H9 (cell line): ENCODE data around the gene GRID2. TPM values are rescaled to one million over a fixed set of nuclear protein-coding genes. Genes with fewer than 3 reads are reported as not detected.

Experiments used
- DNase-seq: peaks from one replicate; pipeline ENCODE4 v3.0.0-alpha.2; 2017
- H2AFZ ChIP-seq: one replicate; pipeline ENCODE4 v1.6.1; 2013; ENCODE audit warnings: mild to moderate bottlenecking, low read length, control low read depth, moderate library complexity
- H2AK5ac ChIP-seq: 2 replicates; pipeline ENCODE4 v1.6.1; 2013; ENCODE audit warnings: low read length, control low read depth, mixed read lengths; ENCODE audit not compliant: insufficient read length
- H2BK120ac ChIP-seq: one replicate; pipeline ENCODE4 v1.6.1; 2013; ENCODE audit warnings: low read depth, mild to moderate bottlenecking, low read length, control low read depth, inconsistent platforms; ENCODE audit not compliant: poor library complexity, severe bottlenecking
- H2BK12ac ChIP-seq: 2 replicates; pipeline ENCODE4 v1.6.1; 2013; ENCODE audit warnings: low read length, control low read depth, mixed read lengths, low read depth; ENCODE audit not compliant: insufficient read length
- H2BK15ac ChIP-seq: 2 replicates; pipeline ENCODE4 v1.6.1; 2013; ENCODE audit warnings: low read depth, low read length, control low read depth
- H2BK20ac ChIP-seq: one replicate; pipeline ENCODE4 v1.6.1; 2013; ENCODE audit warnings: low read depth, mild to moderate bottlenecking, low read length, control low read depth, inconsistent platforms; ENCODE audit not compliant: poor library complexity, severe bottlenecking
- H2BK5ac ChIP-seq: 2 replicates; pipeline ENCODE4 v1.6.1; 2013; ENCODE audit warnings: low read length, control low read depth, mixed read lengths; ENCODE audit not compliant: insufficient read length
- H3K14ac ChIP-seq: 2 replicates; pipeline ENCODE4 v1.6.1; 2013; ENCODE audit warnings: low read length, control low read depth; ENCODE audit not compliant: insufficient read depth
- H3K18ac ChIP-seq: 2 replicates; pipeline ENCODE4 v1.6.1; 2013; ENCODE audit warnings: low read depth, mild to moderate bottlenecking, mixed read lengths, low read length, control low read depth; ENCODE audit not compliant: insufficient read length
- H3K23ac ChIP-seq: 2 replicates; pipeline ENCODE4 v1.6.1; 2013; ENCODE audit warnings: low read length, control low read depth, mixed read lengths, low read depth; ENCODE audit not compliant: insufficient read length
- H3K23me2 ChIP-seq: 2 replicates; pipeline ENCODE4 v1.6.1; 2013; ENCODE audit warnings: low read depth, mild to moderate bottlenecking, mixed read lengths, low read length, control low read depth; ENCODE audit not compliant: insufficient read length, poor library complexity, severe bottlenecking
- H3K27ac ChIP-seq: 2 replicates; pipeline ENCODE4 v1.5.1; 2013; ENCODE audit warnings: low read length, control low read depth, mixed read lengths, low read depth; ENCODE audit not compliant: insufficient read length
- H3K27me3 ChIP-seq: 2 replicates; pipeline ENCODE4 v1.6.1; 2013; ENCODE audit warnings: low read length, control low read depth, inconsistent platforms; ENCODE audit not compliant: insufficient read depth
- H3K4ac ChIP-seq: 2 replicates; pipeline ENCODE4 v1.6.1; 2013; ENCODE audit warnings: low read depth, mild to moderate bottlenecking, control low read depth, inconsistent platforms, low read length, moderate library complexity
- H3K4me1 ChIP-seq: 2 replicates; pipeline ENCODE4 v1.6.1; 2013; ENCODE audit warnings: low read length, control low read depth, inconsistent platforms; ENCODE audit not compliant: insufficient read depth
- H3K4me2 ChIP-seq: 2 replicates; pipeline ENCODE4 v1.6.1; 2013; ENCODE audit warnings: low read length, control low read depth, mixed read lengths; ENCODE audit not compliant: insufficient read length, insufficient read depth
- H3K56ac ChIP-seq: 2 replicates; pipeline ENCODE4 v1.6.1; 2013; ENCODE audit warnings: low read depth, mild to moderate bottlenecking, mixed read lengths, low read length, control low read depth; ENCODE audit not compliant: insufficient read length
- H3K79me1 ChIP-seq: 2 replicates; pipeline ENCODE4 v1.6.1; 2013; ENCODE audit warnings: low read depth, mild to moderate bottlenecking, moderate library complexity, low read length, control low read depth, inconsistent platforms; ENCODE audit not compliant: insufficient read depth, poor library complexity, severe bottlenecking
- H3K79me2 ChIP-seq: 2 replicates; pipeline ENCODE4 v1.6.1; 2013; ENCODE audit warnings: low read length, control low read depth, inconsistent platforms; ENCODE audit not compliant: insufficient read depth
- H3K9ac ChIP-seq: 2 replicates; pipeline ENCODE4 v1.6.1; 2013; ENCODE audit warnings: low read length, control low read depth, mixed read lengths; ENCODE audit not compliant: insufficient read length; ENCODE audit errors: extremely low read depth
- H3K9me3 ChIP-seq: one replicate; pipeline ENCODE4 v1.6.1; 2013; ENCODE audit warnings: low read depth, low read length, inconsistent platforms; ENCODE audit not compliant: control insufficient read depth
- H3T11ph ChIP-seq: one replicate; pipeline ENCODE4 v1.6.1; 2013; ENCODE audit warnings: mild to moderate bottlenecking, low read length, control low read depth, inconsistent platforms
- H4K20me1 ChIP-seq: one replicate; pipeline ENCODE4 v1.6.1; 2013; ENCODE audit not compliant: control insufficient read depth, insufficient read length, insufficient read depth
- H4K5ac ChIP-seq: 2 replicates; pipeline ENCODE4 v1.6.1; 2013; ENCODE audit warnings: low read depth, mild to moderate bottlenecking, mixed read lengths, low read length, control low read depth; ENCODE audit not compliant: insufficient read length
- H4K8ac ChIP-seq: replicated peaks from 2 replicates; pipeline ENCODE4 v1.6.1; 2013; ENCODE audit warnings: low read length, control low read depth, mixed read lengths, low read depth; ENCODE audit not compliant: insufficient read length
- H4K91ac ChIP-seq: 2 replicates; pipeline ENCODE4 v1.6.1; 2013; ENCODE audit warnings: low read depth, mild to moderate bottlenecking, moderate library complexity, mixed read lengths, low read length, control low read depth; ENCODE audit not compliant: insufficient read length
- H3K27ac Mint-ChIP-seq, 3 experiments: 2 replicates in 2 of 3; 3 replicates in 1 of 3; pipeline ENCODE4 v1.8.0; 2020 to 2021; ENCODE audit warnings: mixed read lengths in 3 of 3, mild to moderate bottlenecking in 1 of 3, moderate library complexity in 1 of 3
- H3K27me3 Mint-ChIP-seq: 2 replicates; pipeline ENCODE4 v1.8.0; 2021; ENCODE audit warnings: low read depth, mild to moderate bottlenecking, moderate library complexity, mixed read lengths
- H3K36me3 Mint-ChIP-seq, 3 experiments: 2 replicates in 2 of 3; 3 replicates in 1 of 3; pipeline ENCODE4 v1.8.0; 2020 to 2021; ENCODE audit warnings: low read depth in 3 of 3, mixed read lengths in 3 of 3; ENCODE audit not compliant: insufficient read depth in 1 of 3
- H3K4me1 Mint-ChIP-seq, 2 experiments: 2 replicates each; pipeline ENCODE4 v1.8.0; 2020; ENCODE audit warnings: mixed read lengths in 2 of 2
- H3K4me3 Mint-ChIP-seq, 2 experiments: 2 replicates in 1 of 2; 3 replicates in 1 of 2; pipeline ENCODE4 v1.8.0; 2020 to 2021; ENCODE audit warnings: mild to moderate bottlenecking in 2 of 2, mixed read lengths in 2 of 2, moderate library complexity in 1 of 2
- H3K9me3 Mint-ChIP-seq, 2 experiments: 2 replicates in 1 of 2; 3 replicates in 1 of 2; pipeline ENCODE4 v1.8.0; 2020; ENCODE audit warnings: mild to moderate bottlenecking in 2 of 2, mixed read lengths in 2 of 2, moderate library complexity in 1 of 2
- CTCF ChIP-seq: fragments of 200-600 bp; sonication (generic); conservative IDR thresholded peaks from 3 replicates; pipeline ENCODE4 v1.8.0; 2021; ENCODE audit warnings: antibody characterized with exemption, mild to moderate bottlenecking
- WGBS: extraction: QIAGEN DNeasy Blood & Tissue Kit; methylation state at CpG from one replicate; pipeline ENCODE4 v1.1.7; 2013; ENCODE audit warnings: missing lambda C conversion rate, low lambda C conversion rate, mixed read lengths; ENCODE audit not compliant: insufficient read length; ENCODE audit errors: extremely low coverage; 5-methylcytosine and 5-hydroxymethylcytosine counted together
- total RNA-seq: library from RNA; stranded (reverse); gene quantifications from 2 replicates; pipeline ENCODE4 v1.2.1, GENCODE V29; 2021

The GRID2 gene
- total RNA-seq, 1 experiment from 2014 or later = 21.8 TPM

- H3K27ac Mint-ChIP-seq = no peak overlapping the region
- H2BK15ac ChIP-seq = no peak overlapping the region
- no peak overlapping the region for H2BK5ac ChIP-seq
- no peak overlapping the region for H3K4ac ChIP-seq
- TF ChIP-seq CTCF = no peak
- no peaks in the 10 kb centered on the region for H3K79me1 ChIP-seq
- H3K27me3 ChIP-seq = no peaks in the 10 kb centered on the region
- peaks cover 60 to 100% (median 84%) of the 10 kb centered on the region in 3 experiments for H3K36me3 Mint-ChIP-seq
- H4K5ac ChIP-seq = no peak overlapping the region
- no peak overlapping the region for H2BK12ac ChIP-seq
- no peaks in the 10 kb centered on the region for H3K79me2 ChIP-seq
- no peaks in the 10 kb centered on the region for H3K23me2 ChIP-seq
- no peak overlapping the region for H2AFZ ChIP-seq
- no peak overlapping the region for H3K23ac ChIP-seq
- H3K56ac ChIP-seq = no peak overlapping the region
- H3K9me3 Mint-ChIP-seq = peaks cover 65 to 94% of the 10 kb centered on the region in 2 experiments
- H3K4me1 ChIP-seq = no peaks in the 10 kb centered on the region
- no peaks in the 10 kb centered on the region for H3K4me1 Mint-ChIP-seq
- H3K4me3 Mint-ChIP-seq = no peak overlapping the region; a peak in 1 of 5 replicates
- no peak overlapping the region for H2BK120ac ChIP-seq
- H2AK5ac ChIP-seq = no peak overlapping the region
- H2BK20ac ChIP-seq = no peak overlapping the region
- H4K91ac ChIP-seq = no peak overlapping the region
- no peak overlapping the region for H3K9ac ChIP-seq
- H3K9me3 ChIP-seq = peaks cover 46% of the 10 kb centered on the region
- H3K18ac ChIP-seq = no peak overlapping the region
- H4K8ac ChIP-seq = no peak overlapping the region
- no peak overlapping the region for H3T11ph ChIP-seq
- H3K27ac ChIP-seq = no peak overlapping the region
- WGBS = no CpG with 5 or more reads among the region's 1 CpG
- DNase-seq = no peak
- peaks cover 48% of the 10 kb centered on the region for H3K27me3 Mint-ChIP-seq
- no peak overlapping the region for H3K4me2 ChIP-seq
- no peak overlapping the region for H3K14ac ChIP-seq
- H4K20me1 ChIP-seq = no peaks in the 10 kb centered on the region
Observed at GRCh38 chr4:92255920-92256244, 47.9 kb upstream of the GRID2 start.
